ENCODE measurements around the gene BMPR1A.
"Not testable (repeated sequence)": the region's sequence is repeated elsewhere in the genome, so short reads cannot be mapped to it uniquely, and the experiment has no call there.

Gene BMPR1A

DNA sequence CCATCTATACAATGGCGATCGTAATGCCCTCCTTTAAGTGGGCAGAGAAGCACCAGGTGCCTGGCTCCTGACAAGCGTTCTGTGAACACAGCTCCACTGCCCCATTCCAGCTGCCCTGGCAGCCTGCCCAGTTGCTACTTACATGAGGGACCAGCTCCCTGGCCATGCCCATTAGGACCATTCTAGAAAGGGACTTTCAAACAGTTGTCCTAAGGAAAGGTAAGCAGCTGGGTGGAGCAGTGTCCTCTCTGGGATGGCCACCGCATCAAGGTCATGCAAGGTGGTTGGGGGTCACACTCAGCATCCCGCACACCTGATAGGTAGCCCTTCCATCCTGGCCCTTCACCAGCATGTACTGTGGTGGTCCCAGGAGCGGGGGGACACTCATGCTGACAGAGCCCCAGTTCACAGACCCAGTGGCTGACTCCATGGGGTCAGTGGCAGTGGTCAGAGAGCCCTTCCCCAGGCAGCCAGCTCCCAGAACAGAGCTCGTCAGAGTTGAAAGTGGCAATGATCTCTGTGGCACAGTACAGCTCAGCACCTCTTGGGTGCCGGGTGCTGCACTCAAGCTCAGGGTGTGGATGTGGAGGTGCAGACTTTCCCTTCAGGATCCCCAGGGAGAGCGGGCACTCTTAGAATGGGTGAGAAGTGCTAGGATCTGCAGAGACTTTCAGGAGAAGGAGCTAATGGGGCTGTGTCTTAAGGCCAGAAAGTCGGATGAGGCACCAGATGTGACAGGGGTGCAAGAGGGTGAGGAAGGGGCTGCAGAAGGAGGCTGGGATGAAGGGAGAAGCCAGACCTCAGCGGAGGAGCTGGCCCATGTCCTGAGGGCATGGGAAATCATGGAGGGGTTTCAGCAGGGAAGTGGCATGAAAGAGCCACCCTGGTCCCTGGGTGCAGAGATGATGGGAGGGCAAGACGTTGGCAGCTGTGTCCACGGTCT, 190.1 kb downstream of the BMPR1A start:
- TF ChIP-seq, protein P1, sequence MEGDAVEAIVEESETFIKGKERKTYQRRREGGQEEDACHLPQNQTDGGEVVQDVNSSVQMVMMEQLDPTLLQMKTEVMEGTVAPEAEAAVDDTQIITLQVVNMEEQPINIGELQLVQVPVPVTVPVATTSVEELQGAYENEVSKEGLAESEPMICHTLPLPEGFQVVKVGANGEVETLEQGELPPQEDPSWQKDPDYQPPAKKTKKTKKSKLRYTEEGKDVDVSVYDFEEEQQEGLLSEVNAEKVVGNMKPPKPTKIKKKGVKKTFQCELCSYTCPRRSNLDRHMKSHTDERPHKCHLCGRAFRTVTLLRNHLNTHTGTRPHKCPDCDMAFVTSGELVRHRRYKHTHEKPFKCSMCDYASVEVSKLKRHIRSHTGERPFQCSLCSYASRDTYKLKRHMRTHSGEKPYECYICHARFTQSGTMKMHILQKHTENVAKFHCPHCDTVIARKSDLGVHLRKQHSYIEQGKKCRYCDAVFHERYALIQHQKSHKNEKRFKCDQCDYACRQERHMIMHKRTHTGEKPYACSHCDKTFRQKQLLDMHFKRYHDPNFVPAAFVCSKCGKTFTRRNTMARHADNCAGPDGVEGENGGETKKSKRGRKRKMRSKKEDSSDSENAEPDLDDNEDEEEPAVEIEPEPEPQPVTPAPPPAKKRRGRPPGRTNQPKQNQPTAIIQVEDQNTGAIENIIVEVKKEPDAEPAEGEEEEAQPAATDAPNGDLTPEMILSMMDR (conservative IDR thresholded peaks at IDR 0.05): no peak
- no peak overlapping the region for H3K27ac ChIP-seq

DNA sequence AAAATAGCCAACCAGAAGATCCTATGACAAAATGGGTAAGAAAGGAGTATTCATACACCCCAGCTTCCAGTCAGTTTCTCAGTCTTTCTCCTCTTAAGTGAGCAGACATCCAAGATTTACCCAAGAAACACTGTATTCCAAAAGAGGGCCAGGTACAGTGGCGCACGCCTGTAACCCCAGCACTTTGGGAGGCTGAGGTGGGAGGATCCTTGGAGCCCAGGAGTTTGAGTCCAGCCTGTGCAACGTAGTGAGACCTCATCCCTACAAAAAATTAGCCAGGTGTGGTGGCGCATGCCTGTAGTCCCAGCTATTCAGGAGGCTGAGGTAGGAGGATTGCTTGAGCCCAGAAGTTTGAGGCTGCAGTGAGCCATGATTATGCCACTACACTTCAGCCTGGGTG, 191.4 kb downstream of the BMPR1A start:
- not testable (repeated sequence) for H3K27ac ChIP-seq

DNA sequence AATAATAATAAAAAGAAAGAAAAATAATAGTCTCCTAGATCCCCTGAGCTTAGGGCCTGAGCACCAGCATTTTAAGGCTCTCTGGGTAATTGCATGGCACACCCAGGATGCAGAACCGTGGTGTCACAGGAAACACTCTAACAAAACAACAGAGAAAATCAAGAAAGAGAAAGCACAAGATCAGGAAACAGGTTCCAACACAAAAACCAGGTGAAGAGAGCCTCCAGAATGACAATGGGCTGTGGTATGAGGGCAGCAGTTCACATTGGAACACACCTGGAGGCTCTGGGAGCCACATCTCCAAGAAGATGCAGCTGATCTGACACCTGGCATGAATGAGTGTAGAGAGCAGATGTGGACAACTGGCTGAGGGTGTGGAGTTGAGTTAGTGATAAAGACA, 193.9 kb downstream of the BMPR1A start:
- TF ChIP-seq, protein P1 (conservative IDR thresholded peaks at IDR 0.05): no peak
- no peak overlapping the region for H3K27ac ChIP-seq

DNA sequence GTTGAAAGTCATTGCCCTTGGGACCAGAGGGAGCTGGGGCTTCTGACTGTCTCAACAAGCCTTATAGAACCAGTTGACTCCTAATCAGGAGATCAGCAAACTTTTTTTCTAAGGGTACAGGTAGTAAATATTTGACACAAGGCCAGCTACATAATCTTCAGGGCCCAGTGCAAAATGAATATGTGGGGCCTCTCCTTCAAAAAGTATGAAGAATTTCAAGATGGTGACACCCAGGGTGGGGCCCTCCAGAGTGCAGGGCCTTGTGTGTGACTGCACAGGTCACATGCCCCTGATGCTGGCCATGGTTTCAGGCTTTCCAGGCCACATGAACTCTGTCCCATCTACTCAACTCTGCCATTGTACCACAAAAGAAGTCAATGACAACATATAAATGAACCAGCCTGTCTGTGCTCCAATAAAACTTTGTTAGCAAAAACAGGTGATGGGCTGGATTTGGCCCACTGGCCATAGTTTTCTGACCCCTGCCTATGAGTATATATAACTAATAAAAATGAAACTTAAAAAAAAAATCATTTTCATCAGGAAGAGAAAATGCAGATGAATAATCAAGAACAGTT, 194.9 kb downstream of the BMPR1A start:
- TF ChIP-seq, protein P1 (conservative IDR thresholded peaks at IDR 0.05): no peak
- H3K27ac ChIP-seq: no peak overlapping the region

DNA sequence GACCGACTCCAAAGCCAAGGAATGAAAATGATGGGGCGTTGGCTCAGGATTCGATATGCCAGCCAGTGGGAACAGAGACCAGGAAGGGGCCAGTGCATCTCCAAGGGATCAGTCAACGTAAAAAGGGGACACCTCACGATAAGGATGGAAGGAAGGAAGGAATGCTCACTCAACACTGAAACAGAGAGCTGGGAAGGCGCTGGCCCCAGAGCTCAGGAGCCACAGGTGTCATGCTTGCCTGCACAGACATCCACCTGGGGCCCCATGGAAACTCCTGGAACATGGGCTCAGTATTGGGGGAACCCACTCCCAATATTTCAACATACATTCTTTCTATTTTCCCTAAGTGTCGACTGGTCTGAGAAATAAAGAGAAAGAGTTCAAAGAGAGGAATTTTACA, 195.7 kb downstream of the BMPR1A start:
- no peak overlapping the region for H3K27ac ChIP-seq
- TF ChIP-seq, protein P1 (conservative IDR thresholded peaks at IDR 0.05): no peak

DNA sequence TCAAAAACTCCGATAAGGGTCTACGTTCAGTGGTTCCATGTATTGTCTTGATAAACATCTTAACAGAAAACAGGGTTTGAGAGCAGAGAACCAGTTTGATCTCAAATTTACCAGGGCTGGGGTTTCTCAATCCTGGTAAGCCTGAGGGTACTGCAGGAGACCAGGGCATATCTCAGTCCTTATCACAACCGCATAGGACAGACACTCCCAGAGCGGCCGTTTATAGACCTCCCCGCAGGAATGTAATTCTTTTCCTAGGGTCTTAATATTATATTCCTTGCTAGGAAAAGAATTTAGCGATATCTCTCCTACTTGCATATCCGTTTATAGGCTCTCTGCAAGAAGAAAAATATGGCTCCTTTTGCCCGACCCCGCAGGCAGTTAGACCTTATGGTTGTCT, 196.3 kb downstream of the BMPR1A start:
- H3K27ac ChIP-seq: not testable (repeated sequence)

DNA sequence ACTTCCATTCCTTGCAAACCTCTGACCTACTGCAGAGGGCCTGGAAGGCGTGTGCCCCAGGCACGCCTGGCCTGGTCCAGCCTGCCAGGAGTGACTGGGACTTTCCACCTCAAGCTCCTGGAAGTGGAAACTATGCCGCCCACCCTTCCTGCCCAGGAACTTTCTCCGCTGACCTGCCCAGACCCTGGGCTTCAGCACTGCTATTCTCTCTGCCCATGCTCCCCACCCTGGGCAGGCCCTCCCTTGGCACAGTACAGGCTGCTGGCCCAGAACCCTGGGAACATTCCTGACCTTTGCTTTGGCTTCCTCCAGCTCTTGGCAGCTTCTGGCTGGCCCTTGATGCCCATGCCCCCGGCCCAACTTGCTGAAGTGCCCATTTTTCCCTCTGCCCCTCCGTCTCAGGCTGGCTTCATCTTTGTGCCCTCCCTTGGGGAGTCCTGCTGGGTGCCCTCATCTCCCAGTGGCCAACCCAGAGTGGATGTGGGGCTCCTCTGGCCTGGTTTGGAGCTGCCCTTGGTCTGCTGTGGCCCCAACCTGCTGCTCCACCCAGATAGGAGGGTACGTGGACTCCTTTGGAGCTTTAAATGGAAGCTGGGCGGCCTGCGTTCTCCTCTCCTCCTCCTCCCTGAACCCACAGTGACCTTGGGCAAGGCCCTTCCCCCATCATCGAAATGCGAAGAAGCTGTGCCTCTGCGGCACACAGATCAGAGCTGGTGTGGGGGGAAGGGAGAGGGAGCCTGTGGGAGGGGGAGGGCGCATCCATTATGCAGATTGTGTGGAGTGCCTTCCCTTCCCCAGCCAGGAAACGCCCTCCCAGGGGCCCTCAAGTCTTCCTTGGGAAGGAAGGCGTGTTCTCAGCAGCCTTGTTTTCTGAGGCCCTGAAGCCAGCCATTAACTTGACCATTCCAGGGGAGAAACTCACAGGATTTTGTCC, 197.6 kb downstream of the BMPR1A start:
- TF ChIP-seq, protein P1 (conservative IDR thresholded peaks at IDR 0.05): no peak
- H3K27ac ChIP-seq: no peak overlapping the region

Data from VCaP (cell line).